Putamen (tissue), 1 donor: ENCODE measurements around the gene TRNP1.
"Not testable (repeated sequence)": the region's sequence is repeated elsewhere in the genome, so short reads cannot be mapped to it uniquely, and the experiment has no call there.

Experiments
- DNase-seq: peaks from one replicate; pipeline ENCODE4 v3.0.0-alpha.2; 2016; ENCODE audit warnings: low spot score

The TRNP1 gene

GRCh38 chr1:26993237-26994019 lies at the start of gene TRNP1:
Gene TRNP1 (plus strand): TSS chr1:26993692. CDS start chr1:26993787, 95 bp downstream.
- peak; percentile 55 for DNase-seq

GRCh38 chr1:26945138-26945537 lies 48.4 kb upstream of the TRNP1 start:
- DNase-seq, result no peak

GRCh38 chr1:26945728-26946127 lies 47.8 kb upstream of the TRNP1 start:
- DNase-seq, result no peak

- DNase-seq, result no peak
Observed at GRCh38 chr1:26946270-26946669, 47.2 kb upstream of the TRNP1 start.

GRCh38 chr1:26948725-26949057 lies 44.8 kb upstream of the TRNP1 start:
- DNase-seq, result not testable (repeated sequence)

- DNase-seq, result no peak
Observed at GRCh38 chr1:26949266-26949925, 44.1 kb upstream of the TRNP1 start.

GRCh38 chr1:26949926-26950319 lies 43.6 kb upstream of the TRNP1 start:
- no peak for DNase-seq

GRCh38 chr1:26950602-26951001 lies 42.9 kb upstream of the TRNP1 start:
- no peak for DNase-seq

- DNase-seq, result no peak
Observed at GRCh38 chr1:26951216-26951615, 42.3 kb upstream of the TRNP1 start.

GRCh38 chr1:26951821-26952497 lies 41.5 kb upstream of the TRNP1 start:
- no peak for DNase-seq

- DNase-seq, result no peak
Observed at GRCh38 chr1:26953374-26953773, 40.1 kb upstream of the TRNP1 start.

GRCh38 chr1:26956321-26956720 lies 37.2 kb upstream of the TRNP1 start:
- DNase-seq, result no peak

- no peak for DNase-seq
Observed at GRCh38 chr1:26957306-26957705, 36.2 kb upstream of the TRNP1 start.

GRCh38 chr1:26959270-26959669 lies 34.2 kb upstream of the TRNP1 start:
- DNase-seq, result no peak

- no peak for DNase-seq
Observed at GRCh38 chr1:26959722-26960624, 33.5 kb upstream of the TRNP1 start, which contains the start of gene KDF1. Gene KDF1 (minus strand): TSS chr1:26960468. CDS start chr1:26952380, 8,088 bp downstream.

GRCh38 chr1:26960625-26960966 lies 32.9 kb upstream of the TRNP1 start:
- no peak for DNase-seq

GRCh38 chr1:26961826-26962225 lies 31.7 kb upstream of the TRNP1 start:
- no peak for DNase-seq

GRCh38 chr1:26965213-26965612 lies 28.3 kb upstream of the TRNP1 start:
- no peak for DNase-seq

GRCh38 chr1:26965628-26966027 lies 27.9 kb upstream of the TRNP1 start:
- no peak for DNase-seq

- no peak for DNase-seq
Observed at GRCh38 chr1:26970810-26971209, 22.7 kb upstream of the TRNP1 start.

- DNase-seq, result no peak
Observed at GRCh38 chr1:26971590-26971989, 21.9 kb upstream of the TRNP1 start.

GRCh38 chr1:26972390-26972789 lies 21.1 kb upstream of the TRNP1 start:
- DNase-seq, result no peak
